Skeletal muscle cell (primary cell): ENCODE results near the gene BSND.

Experiments used
- DNase-seq: peaks from one replicate; pipeline ENCODE4 v3.0.0-alpha.2; 2010; ENCODE audit warnings: low read depth
- H3K4me3 ChIP-seq: 2 replicates; pipeline ENCODE4 v1.5.1; 2011; ENCODE audit warnings: low read depth, mild to moderate bottlenecking, control low read depth, low read length, moderate library complexity

BSND gene

DNA sequence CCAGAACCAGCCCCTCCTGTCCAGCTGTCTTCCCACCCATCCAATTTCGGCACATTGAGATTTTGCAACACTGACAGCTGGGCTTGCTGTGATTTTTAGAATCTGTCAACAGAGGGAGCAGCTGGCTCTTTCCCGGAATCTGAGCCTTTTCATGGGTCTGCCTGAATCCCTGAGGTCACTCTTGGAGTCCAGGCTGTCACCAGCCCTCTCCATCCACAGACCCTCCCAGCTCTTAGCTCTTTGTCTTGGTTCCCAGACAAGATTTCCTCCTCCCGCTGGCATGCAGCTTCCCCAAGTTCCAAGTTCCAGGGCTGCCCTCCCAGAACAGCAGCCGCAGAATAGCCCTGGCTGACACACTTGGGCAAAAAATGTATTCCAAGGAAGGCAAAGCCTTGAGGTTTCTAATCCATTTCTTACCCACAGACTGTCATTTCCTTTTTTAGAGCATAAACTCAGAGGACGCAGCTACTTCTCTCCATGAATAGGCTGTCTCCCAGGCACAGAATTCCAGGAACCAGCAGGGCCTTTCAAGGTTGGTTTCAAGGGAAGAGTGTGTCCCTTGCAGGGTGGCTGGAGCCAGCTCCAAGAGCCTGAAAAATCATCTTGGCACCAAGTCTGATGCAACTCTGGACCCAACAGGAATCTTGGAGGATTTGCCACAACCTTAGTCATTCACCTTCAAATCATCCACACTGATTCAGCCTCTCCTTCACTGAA is 25.4 kb upstream of the BSND start:
- no peak for DNase-seq
- no peak overlapping the region for H3K4me3 ChIP-seq

DNA sequence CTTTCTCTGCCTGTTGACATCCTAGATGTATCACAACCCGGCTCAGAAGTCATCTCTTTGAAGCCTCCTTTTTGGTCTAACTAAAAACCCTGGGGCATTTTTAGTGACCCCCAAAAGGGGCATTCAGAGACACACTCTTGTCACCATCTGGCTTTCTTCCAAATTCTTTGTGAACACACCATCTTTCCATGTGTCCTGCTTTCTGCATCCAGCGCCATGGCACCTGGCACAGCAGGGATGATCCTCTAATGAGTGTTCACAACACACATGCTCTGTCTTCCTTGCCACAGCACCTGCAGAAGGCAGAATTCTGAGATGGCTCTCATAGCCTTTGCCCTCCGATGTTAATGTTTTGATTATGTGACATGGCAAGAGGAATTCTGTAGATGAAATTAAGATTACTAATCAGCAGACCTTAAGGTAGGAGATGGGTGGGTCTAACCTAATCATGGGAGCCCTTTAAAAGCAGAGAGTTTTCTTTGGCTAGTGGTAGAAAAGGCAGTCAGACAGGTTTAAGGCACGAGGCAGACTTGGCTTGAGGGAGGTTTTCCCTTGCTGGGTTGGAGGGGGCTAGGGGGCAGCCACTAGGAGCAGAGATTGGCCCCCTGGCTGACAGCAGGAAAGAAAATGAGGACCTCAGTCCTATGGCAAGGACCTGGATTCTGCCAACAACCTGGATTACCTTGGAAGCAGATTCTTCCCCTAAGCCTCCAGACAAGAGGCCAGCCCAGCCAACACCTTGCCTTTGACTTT is 23.2 kb upstream of the BSND start:
- no peak for DNase-seq
- H3K4me3 ChIP-seq = no peak overlapping the region

DNA sequence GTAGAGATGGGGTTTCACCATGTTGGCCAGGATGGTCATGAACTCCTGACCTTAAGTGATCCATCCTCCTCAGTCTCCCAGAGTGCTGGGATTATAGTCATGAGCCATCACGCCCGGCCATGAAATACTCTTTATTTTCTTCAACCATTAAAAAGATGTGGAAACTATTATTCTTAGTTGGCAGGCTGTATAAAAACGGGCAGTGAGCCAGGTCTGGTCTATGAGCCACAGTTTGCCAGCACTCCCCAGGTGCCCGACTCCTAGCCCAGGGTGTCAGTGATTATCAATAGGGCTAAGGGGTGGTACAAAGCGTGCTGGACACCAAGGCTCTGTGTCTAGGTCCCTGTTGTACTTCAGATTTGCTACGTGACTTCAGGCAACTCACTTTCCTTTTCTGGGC is 22.0 kb upstream of the BSND start:
- DNase-seq = no peak
- no peak overlapping the region for H3K4me3 ChIP-seq

DNA sequence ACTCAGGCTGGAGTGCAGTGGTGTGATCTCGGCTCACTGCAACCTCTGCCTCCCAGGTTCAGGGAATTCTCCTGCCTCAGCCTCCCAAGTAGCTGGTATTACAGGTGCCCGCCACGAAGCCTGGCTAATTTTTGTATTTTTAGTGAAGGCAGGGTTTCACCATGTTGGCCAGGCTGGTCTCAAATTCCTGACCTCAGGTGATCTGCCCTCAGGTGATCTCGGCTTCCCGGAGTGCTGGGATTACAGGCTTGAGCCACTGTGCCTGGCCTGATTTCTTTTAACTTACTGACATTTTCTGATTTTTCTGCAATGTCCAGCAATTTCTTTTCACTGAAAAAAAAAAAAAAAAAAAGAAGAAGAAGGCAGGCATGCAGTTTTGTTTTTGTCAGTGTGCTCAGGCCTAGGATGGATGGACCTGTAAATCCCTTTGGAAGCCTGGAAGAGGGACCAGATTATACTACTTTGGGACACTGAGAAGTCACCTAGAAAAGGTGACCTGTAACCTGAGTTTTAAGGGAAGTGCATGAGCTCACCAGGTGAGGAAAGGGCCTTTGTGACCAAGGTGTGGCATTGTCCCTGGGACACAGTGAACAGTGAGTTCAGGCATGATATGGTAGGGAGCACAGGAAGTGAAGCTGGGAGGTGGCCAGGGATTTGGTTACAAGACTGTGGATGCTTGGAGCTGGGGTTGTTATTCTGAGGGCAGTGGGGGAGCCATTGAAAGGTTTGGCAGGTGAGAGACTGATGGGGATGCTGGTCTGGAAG is 21.0 kb upstream of the BSND start:
- no peak overlapping the region for H3K4me3 ChIP-seq
- DNase-seq = no peak

DNA sequence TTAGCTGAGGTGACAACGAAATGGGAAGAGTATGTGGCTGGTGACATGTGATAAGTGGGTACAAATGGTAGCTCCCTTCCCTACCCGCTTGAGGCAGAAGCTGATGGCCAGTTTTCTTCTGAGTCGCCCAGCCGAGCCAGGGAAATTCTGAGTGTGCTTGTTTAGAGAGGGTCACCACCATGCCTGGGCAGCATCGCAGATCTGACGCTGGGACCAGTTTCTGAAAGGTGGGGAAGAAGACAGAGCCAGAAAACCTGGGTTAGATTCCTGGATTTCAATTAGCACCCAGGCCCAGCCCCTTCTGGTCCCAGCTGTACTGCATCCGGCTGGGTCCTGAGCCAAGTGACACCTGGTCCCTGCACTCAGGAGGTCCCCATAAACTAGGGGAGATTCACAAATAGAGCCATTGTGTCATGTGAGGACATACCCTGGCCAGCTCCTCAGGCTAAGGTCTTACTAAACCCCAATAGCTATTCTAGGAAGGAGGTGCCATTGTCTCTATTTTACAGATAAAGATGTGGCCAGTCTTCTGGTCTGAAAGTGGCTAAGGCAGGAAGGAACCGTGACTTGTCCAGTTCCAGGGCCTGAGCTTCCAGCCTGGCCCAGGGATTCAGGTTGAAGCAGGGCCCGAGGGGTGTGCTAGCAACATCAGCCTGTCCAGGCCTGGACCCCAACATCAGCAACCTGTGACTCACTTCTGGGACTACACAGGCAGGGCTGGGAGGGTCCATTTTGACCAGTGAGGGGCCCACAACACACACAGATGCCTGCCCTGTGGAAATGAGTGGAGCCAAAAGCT is 20.0 kb upstream of the BSND start:
- DNase-seq = no peak

DNA sequence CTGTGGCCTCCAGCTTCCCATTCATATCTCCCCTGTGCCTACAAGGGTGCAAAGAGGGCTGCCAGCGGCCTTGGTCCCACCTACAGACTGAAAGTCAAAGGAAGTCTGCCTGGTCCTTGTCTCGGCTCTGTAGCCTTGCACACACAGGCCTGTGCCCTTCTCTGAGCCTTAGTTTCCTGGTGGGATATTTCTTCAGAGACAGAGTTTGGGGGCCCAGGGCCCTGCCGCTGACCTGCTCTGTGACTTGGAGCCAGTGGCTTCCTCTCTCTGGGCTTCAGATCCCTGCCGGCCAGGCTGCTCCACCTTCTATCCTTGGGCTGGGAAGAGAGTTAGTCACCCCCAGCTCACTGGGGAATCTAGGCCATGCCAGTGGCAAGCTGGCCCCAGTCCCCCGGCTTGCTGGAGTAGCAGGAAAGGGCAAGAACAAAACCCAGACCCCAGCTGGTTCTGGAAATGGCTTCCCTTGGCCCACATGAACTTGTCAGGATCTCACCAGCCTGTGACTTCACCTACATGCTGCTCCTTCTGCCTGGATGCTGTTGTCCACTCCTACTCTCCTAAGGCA is 19.3 kb upstream of the BSND start:
- no peak for DNase-seq
- no peak overlapping the region for H3K4me3 ChIP-seq

More for the DNA sequence above, 20.0 kb upstream of the BSND start:
- no peak overlapping the region for H3K4me3 ChIP-seq

DNA sequence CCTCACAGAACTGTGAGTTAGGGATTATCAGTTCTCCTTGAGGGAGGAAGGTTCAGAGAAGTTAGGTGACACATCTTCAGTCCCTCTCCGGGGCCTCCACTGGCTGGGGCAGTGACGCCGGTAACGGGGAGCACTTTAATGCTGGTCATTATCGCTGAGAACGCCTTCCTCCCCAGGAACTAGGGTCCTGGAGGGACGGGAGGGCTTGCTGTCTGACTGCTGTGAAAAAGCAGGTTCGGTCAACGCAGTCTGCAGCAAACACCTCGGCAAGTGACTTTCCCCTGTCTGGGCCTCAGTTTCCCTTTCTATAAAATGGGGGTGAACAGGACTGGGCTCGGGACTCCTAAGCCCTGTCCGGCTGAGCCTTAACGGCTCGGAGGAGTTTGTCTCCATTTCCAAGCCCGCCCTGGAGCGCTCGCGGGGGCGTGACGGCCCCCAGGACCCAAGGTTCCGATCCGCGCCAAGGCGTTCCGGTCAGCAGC is 18.6 kb upstream of the BSND start:
- DNase-seq = no peak
- peak overlapping the region; percentile 37 for H3K4me3 ChIP-seq

DNA sequence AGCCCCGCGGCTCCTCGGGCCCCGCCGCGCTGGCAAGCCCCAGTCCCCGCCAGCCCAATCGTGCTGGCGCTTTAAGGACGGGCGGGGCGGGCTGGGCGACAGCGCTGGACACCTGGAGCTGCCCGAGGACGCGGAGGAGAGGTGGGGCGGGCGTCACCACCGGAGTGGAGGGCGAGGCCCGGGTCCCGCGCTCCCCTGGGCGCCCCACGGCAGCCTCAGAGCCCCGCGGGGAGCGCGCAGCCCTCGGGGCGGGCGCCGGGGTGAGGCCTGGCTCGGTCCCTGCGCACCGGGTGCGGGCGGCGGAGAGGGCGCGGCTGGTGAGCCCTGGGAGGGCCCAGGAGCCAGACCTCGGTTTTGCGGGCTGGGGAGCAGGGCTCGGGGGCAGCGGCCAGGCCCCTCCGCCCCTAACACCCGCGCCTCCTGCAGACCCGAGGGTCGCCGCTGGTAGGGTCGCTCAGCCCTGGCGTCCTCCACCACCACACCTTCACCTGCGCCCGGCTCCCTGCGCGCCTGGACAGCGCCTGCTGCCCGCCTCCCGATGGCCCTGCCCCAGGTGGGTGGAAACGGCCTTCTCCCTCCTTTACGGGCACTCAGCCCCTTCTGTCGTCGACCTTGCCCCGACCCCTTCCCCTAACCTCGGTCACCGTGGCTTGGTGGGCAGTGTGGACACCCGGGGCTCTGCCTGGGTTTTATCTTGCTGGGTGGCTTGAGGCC is 18.0 kb upstream of the BSND start, which contains the start of gene TMEM61:
TSS of gene TMEM61 (plus strand) at position 101 of the 714 bp plus-strand sequence. CDS start at position 539, 438 bp downstream.
- H3K4me3 ChIP-seq = peak within 1 kb of the TSS; percentile 37
- DNase-seq = no peak

DNA sequence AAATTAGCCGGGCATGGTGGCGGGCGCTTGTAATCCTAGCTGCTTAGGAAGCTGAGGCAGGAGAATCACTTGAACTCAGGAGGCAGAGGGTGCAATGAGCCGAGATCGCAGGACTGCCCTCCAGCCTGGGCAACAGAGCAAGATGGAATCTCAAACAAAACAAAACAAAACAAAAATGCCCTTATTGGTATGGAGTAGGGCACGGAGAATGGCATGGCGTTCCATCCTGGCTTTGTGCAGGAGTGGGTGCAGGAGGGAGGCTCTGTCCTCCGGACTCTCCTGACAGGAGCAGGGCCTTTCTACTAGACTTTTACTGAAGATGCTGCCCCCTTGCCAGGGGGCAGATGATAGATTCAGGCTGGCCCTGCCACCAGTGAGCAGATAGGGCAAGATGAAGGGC is 17.3 kb upstream of the BSND start:
- DNase-seq = no peak
- H3K4me3 ChIP-seq = no peak overlapping the region

DNA sequence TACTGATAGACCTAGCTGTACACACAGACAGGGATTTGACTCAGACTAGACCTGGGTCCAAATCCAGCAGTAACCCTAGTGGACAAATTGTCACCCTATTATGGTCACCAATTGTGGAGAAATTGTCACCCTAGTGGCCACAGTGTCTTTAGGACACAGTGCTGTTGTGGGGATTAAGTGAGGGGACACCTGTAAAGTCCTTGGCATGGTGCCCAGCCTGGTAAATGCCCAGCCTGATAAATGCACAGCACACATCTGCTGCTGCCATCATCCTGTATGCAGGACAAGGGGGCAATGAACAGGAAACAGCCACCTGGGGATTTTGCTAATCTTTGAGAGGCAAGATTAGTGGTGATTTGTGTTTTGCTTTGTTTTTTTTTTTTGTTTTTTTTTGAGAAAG is 16.0 kb upstream of the BSND start:
- DNase-seq = no peak
- no peak overlapping the region for H3K4me3 ChIP-seq

DNA sequence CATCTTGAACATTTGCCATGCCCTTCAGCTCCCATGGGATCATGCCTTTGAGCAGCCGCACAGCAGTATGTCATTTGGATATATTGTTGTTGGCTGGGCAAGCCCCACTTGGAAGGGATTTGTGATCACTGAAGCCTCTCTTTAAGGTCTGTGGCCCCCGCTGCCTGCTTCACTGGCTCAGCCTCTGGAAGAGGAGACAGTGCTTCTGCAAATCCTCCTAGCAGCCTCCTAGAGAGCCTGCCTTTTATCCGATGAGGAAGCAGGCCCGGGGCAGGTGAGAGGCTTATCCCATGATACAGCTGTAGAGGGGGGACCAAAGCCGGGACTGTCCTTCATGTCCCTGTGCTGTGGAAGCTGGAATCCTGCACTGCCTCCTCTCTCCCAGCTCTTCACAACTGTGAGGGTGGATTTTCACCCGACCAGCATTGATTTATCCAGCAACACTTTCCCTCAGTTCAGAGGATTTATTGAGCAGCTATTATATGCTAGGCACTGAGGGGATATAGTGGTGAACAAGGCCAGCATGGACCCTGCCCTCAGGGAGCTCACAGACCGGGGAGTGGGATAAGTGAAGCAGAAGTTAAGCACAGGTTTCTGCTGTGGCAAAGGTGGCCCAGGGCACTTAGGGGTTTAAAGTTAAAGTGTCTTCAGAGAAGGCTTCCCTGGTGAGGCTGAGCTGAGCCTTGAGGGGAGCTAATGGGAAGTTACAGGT is 14.4 kb upstream of the BSND start:
- H3K4me3 ChIP-seq = no peak overlapping the region
- no peak for DNase-seq

DNA sequence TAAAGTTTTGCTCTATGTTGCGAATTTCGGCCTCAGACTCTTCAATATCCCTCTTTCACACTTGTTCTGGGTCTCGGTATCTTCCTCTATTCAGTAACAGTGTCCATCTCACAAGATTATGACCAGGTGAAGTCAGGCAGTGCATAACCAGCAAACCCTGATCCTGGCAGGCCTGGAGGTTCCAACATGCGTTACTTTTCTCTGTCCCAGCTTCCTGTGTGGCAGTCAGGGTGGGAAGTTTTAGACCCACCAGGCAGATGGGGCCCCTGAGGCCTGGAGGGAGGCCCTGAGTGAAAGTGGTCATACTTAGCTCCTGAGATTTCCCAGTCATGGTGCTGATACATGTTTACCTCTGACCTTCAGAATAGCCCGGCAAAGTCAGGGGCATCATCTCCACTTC is 13.2 kb upstream of the BSND start:
- DNase-seq = no peak
- H3K4me3 ChIP-seq = no peak overlapping the region

DNA sequence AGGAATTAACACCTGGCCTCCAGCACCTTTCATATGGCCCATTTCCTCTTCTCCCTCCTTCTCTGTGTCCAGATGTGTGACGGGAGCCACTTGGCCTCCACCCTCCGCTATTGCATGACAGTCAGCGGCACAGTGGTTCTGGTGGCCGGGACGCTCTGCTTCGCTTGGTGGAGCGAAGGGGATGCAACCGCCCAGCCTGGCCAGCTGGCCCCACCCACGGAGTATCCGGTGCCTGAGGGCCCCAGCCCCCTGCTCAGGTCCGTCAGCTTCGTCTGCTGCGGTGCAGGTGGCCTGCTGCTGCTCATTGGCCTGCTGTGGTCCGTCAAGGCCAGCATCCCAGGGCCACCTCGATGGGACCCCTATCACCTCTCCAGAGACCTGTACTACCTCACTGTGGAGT is 12.7 kb upstream of the BSND start:
- no peak for DNase-seq
- H3K4me3 ChIP-seq = no peak overlapping the region

DNA sequence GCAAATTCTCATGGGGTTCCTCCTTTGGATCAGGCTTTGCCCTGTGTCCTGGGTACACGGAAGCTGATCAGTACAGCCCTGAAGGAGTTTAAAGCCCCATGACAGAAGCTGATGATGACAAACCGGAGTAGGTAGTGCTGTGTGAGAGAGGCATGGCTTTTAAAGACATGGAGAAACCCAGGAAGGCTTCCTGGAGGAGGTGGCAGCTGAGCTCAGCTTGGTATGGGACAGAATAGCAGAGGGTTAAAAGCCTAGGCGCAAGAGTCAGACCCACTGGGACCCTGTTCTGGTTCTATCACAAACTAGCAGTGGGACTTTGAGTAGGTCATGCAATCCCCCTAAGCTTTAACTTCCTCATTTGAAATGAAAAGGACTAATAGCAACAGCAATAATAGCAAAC is 12.2 kb upstream of the BSND start:
- no peak for DNase-seq
- H3K4me3 ChIP-seq = no peak overlapping the region

DNA sequence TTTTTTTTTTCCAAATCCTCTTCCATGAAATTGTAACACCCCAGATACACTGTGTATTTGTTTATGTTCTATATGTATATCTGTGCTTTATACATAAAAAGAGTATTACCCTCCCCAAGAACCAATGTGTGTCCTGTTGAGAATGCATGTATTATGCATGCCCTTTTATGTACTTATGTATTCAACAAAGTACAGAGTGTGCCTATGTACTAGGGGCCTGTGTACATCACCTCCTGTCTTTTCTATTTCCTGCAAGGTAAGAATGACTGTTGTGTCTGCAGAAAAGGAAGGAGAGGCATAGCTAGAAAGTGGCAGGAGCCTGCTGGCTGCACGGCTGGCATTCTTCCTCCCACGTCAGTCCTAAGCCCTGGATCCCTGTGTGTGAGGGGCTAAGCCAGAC is 11.3 kb upstream of the BSND start:
- no peak overlapping the region for H3K4me3 ChIP-seq
- DNase-seq = no peak

DNA sequence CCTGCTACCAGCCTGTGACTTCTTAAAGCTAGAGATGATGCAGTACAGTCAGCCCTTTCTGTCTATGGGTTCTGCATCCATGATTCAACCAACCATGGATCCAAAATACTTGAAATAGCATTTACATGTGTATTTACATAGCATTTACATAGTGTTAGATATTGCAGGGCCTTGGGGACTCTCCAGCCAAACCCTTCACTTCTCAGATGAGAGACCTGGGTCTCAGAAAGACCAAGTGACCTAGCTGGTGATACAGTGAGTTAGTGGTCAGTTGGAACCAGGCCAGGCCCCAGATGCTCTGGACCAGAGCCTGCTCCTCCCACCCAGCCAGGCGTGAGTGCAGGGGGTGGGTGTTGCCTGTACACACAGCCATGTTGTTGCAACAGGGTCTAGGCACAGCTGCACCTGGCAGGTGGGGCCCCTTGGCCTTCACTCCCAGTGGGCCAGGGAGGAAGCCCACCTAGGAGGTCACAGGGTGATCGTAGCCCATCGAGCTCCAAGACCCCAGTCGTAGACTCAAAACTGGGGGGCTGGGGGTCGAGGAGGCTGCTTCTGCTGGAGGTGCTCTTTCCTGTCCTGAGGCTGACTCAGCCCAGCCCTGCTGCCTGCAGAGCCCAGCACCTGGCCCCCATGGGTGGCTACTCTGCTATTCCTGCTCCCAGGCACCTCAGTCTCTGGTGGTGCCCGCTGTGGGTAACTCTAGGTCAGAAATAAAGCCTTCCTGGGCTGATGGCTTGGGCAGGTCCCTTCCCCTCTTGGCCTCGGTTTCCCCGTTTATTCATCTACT is 10.6 kb upstream of the BSND start:
- no peak overlapping the region for H3K4me3 ChIP-seq
- DNase-seq = no peak

DNA sequence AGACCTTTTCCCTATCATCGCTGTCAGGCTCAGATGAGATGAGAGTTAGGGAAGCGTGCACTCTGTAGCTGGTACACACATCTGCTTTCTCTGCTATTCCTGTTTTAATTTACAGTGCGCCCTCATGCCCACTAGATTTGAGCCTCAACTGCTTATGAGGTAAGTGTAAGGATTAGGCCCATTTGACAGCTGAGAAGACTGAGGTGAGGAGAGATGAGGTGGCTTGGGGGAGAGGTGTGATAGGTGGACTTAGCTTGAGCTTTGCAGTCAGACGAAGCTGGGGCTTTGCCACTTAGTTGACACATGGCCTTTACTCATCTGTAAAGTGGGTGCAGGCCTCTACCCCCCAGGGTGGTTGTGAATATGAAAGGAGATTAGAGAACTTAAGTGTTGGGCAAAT is 9.8 kb upstream of the BSND start:
- no peak overlapping the region for H3K4me3 ChIP-seq
- no peak for DNase-seq
